HCT116 (cell line): ENCODE results near the gene HSDL2. TPM values are rescaled to one million over a fixed set of nuclear protein-coding genes. Genes with fewer than 3 reads are reported as not detected.

ENCODE experiments used
- ATAC-seq: fragments of 200-7000 bp; cut with Tn5 transposase; 2 replicates; pipeline ENCODE4 v1.9.1; 2020; ENCODE audit warnings: mild to moderate bottlenecking, moderate library complexity
- BruUV-seq: library from RNA; stranded (reverse); fragments of 400-500 nt; replicated peaks from 2 replicates; lab custom pipeline; 2021; lab: Mats Ljungman, UMichigan
- CTCF ChIA-PET: fragments of 300-600 bp; sonication (Branson Sonifier 250); formaldehyde crosslinking; loops from one replicate; lab custom pipeline; 2021; ENCODE audit warnings: antibody characterized with exemption; lab: Charles Lee
- POLR2A ChIA-PET: fragments of 300-600, 350-600 bp; sonication (Branson Sonifier 250); formaldehyde crosslinking; loops from one replicate; lab custom pipeline; 2021; ENCODE audit warnings: antibody characterized with exemption; lab: Charles Lee
- RAD21 ChIA-PET, 2 experiments: fragments of 300-600 bp; sonication (Branson Sonifier 250); formaldehyde crosslinking; loops; one replicate each; lab custom pipeline; 2023; ENCODE audit warnings: low total read pairs in 2 of 2; ENCODE audit not compliant: uncharacterized antibody in 2 of 2, unreplicated experiment in 2 of 2, low non-redundant PET in 1 of 2; lab: Charles Lee
- DNase-seq: peaks from one replicate; pipeline ENCODE4 v3.0.0-alpha.2; 2010; ENCODE audit warnings: low read depth, low spot score
- H2AFZ ChIP-seq: fragments of 200-600 bp; shearing (Covaris generic), sonication (generic); 2 replicates; pipeline ENCODE4 v1.6.1; 2017; ENCODE audit warnings: low read depth, mixed run types, mixed read lengths, antibody characterized with exemption, low read length; ENCODE audit not compliant: poor library complexity, severe bottlenecking
- H3K27ac ChIP-seq: 2 replicates; pipeline ENCODE4 v1.5.1; 2012; ENCODE audit warnings: low read depth, low read length
- H3K27me3 ChIP-seq: fragments of 200-600 bp; sonication (generic); 2 replicates; pipeline ENCODE4 v1.6.1; 2016; ENCODE audit warnings: mixed run types, low read length, mixed read lengths; ENCODE audit not compliant: insufficient read depth
- H3K36me3 ChIP-seq, 2 experiments: fragments of 200-500 bp in 1 of 2; fragments of 200-600 bp in 1 of 2; sonication (Bioruptor generic) in 1 of 2; sonication (generic) in 1 of 2; 2 replicates each; pipeline versions ENCODE4 v1.5.1 to v1.6.1; 2014 to 2016; ENCODE audit warnings: low read length in 2 of 2, inconsistent platforms in 1 of 2, mixed read lengths in 1 of 2, mixed run types in 1 of 2; ENCODE audit not compliant: insufficient read depth in 2 of 2, control insufficient read depth in 1 of 2
- H3K4me1 ChIP-seq, 2 experiments: fragments of 200-600 bp in 1 of 2; sonication (generic) in 1 of 2; 2 replicates each; pipeline versions ENCODE4 v1.5.1 to v1.6.1; 2012 to 2017; ENCODE audit warnings: low read length in 2 of 2, inconsistent platforms in 1 of 2, mild to moderate bottlenecking in 1 of 2, mixed read lengths in 1 of 2, mixed run types in 1 of 2, moderate library complexity in 1 of 2; ENCODE audit not compliant: insufficient read depth in 2 of 2, control insufficient read depth in 1 of 2
- H3K4me2 ChIP-seq: fragments of 200-600 bp; sonication (generic); 2 replicates; pipeline ENCODE4 v1.6.1; 2017; ENCODE audit warnings: mixed run types, low read length, mixed read lengths
- H3K4me3 ChIP-seq, 2 experiments: fragments of 200-600 bp in 1 of 2; sonication (generic) in 1 of 2; replicated peaks in 1 of 2; 2 replicates each; pipeline ENCODE4 v1.5.1; 2011 to 2016; ENCODE audit warnings: low read length in 2 of 2, control low read depth in 1 of 2, low read depth in 1 of 2, mild to moderate bottlenecking in 1 of 2, mixed read lengths in 1 of 2, mixed run types in 1 of 2
- H3K79me2 ChIP-seq: fragments of 200-600 bp; sonication (generic); 2 replicates; pipeline ENCODE4 v1.6.1; 2017; ENCODE audit warnings: mild to moderate bottlenecking, mixed run types, low read length, moderate library complexity, mixed read lengths; ENCODE audit not compliant: insufficient read depth
- H3K9ac ChIP-seq: fragments of 200-600 bp; sonication (generic); 2 replicates; pipeline ENCODE4 v1.6.1; 2016; ENCODE audit warnings: low read length, mixed read lengths
- H3K9me2 ChIP-seq: fragments of 200-600 bp; sonication (generic), shearing (Covaris generic); 2 replicates; pipeline ENCODE4 v1.6.1; 2017; ENCODE audit warnings: mixed run types, mild to moderate bottlenecking, moderate library complexity; ENCODE audit not compliant: insufficient read depth
- H3K9me3 ChIP-seq, 2 experiments: fragments of 200-500 bp in 1 of 2; fragments of 200-600 bp in 1 of 2; sonication (Bioruptor generic) in 1 of 2; sonication (generic) in 1 of 2; 2 replicates each; pipeline ENCODE4 v1.6.1; 2014 to 2017; ENCODE audit warnings: low read length in 2 of 2, mixed read lengths in 2 of 2, inconsistent platforms in 1 of 2, low read depth in 1 of 2, mild to moderate bottlenecking in 1 of 2, mixed run types in 1 of 2, moderate library complexity in 1 of 2; ENCODE audit not compliant: control insufficient read depth in 1 of 2, insufficient read depth in 1 of 2
- H4K20me1 ChIP-seq: fragments of 200-600 bp; sonication (generic), shearing (Covaris generic); 2 replicates; pipeline ENCODE4 v1.6.1; 2017; ENCODE audit warnings: mixed run types, mild to moderate bottlenecking, moderate library complexity; ENCODE audit not compliant: insufficient read depth
- CBX3 ChIP-seq: IDR thresholded peaks from 2 replicates; pipeline ENCODE4 v1.6.1; 2012; ENCODE audit warnings: low read depth
- EGR1 ChIP-seq: IDR thresholded peaks from 2 replicates; pipeline ENCODE4 v1.6.1; 2012; ENCODE audit warnings: low read depth
- ELF1 ChIP-seq: IDR thresholded peaks from 2 replicates; pipeline ENCODE4 v1.6.1; 2012; ENCODE audit warnings: low read depth, borderline replicate concordance
- EZH2 ChIP-seq: fragments of 200-600 bp; sonication (generic); IDR thresholded peaks from 2 replicates; pipeline ENCODE4 v1.6.1; 2017; ENCODE audit warnings: antibody characterized with exemption, mixed run types
- FOSL1 ChIP-seq: IDR thresholded peaks from 2 replicates; pipeline ENCODE4 v1.6.1; 2012; ENCODE audit warnings: low read depth
- POLR2AphosphoS5 ChIP-seq: IDR thresholded peaks from 2 replicates; pipeline ENCODE4 v1.6.1; 2011; ENCODE audit warnings: mild to moderate bottlenecking, low read depth, low read length, moderate library complexity
- RAD21 ChIP-seq: IDR thresholded peaks from 2 replicates; pipeline ENCODE4 v1.6.1; 2012; ENCODE audit warnings: low read depth, mild to moderate bottlenecking
- SIN3A ChIP-seq: IDR thresholded peaks from 2 replicates; pipeline ENCODE4 v1.6.1; 2012; ENCODE audit warnings: low read depth
- SP1 ChIP-seq: IDR thresholded peaks from 2 replicates; pipeline ENCODE4 v1.6.1; 2012; ENCODE audit warnings: low read depth
- TCF7L2 ChIP-seq: IDR thresholded peaks from 2 replicates; pipeline ENCODE4 v1.7.0; 2011; ENCODE audit warnings: borderline replicate concordance, inconsistent platforms; ENCODE audit not compliant: insufficient read depth, insufficient read length; ENCODE audit errors: extremely low read depth
- YY1 ChIP-seq: IDR thresholded peaks from 2 replicates; pipeline ENCODE4 v1.6.1; 2011; ENCODE audit warnings: low read length, low read depth, moderate library complexity, mild to moderate bottlenecking; ENCODE audit not compliant: insufficient replicate concordance; ENCODE audit errors: extremely low read depth
- ZFX ChIP-seq: fragments of 450-650 bp; IDR thresholded peaks from 2 replicates; pipeline ENCODE4 v1.6.1; 2017
- ZNF274 ChIP-seq: fragments of 200-500 bp; sonication (Bioruptor generic); IDR thresholded peaks from 2 replicates; pipeline ENCODE4 v1.6.1; 2014; ENCODE audit warnings: mild to moderate bottlenecking, low read depth, low read length, inconsistent platforms
- intact Hi-C: fragments of 100-400 bp; cut with micrococcal nuclease; formaldehyde crosslinking; loops from 2 replicates; pipeline ENCODE4 v1.10.0; 2022
- total RNA-seq: library from RNA; stranded (reverse); gene quantifications from one replicate; pipeline ENCODE4 v1.2.1, GENCODE V29; 2021; ENCODE audit not compliant: unreplicated experiment
- TF ChIP-seq, protein P1 (sequence below): IDR thresholded peaks from 2 replicates; pipeline ENCODE4 v1.6.1; 2012; ENCODE audit warnings: low read depth
- TF ChIP-seq, protein P2 (sequence below): IDR thresholded peaks from 2 replicates; pipeline ENCODE4 v1.6.1; 2012

HSDL2 gene
- total RNA-seq, 1 experiment from 2014 or later: 33.9 TPM

DNA sequence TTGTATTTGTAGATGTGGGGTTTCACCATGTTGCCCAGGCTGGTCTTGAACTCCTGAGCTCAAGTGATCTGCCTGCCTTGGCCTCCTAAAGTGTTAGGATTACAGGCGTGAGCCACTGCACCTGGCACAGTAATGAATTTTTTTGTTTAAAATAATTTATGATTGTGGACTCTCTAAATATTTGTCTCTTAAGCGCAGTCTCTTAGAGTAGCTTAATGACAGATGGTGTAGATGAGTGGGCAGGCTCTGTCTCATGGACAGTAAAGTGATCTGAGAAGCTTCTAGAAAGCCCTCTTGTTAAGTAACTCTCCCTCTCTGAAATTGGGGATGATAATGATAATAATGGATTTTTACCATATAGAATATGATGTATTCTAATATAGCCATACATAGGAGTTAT, 59.3 kb downstream of the HSDL2 start (continued):
- TF ChIP-seq, protein P1, sequence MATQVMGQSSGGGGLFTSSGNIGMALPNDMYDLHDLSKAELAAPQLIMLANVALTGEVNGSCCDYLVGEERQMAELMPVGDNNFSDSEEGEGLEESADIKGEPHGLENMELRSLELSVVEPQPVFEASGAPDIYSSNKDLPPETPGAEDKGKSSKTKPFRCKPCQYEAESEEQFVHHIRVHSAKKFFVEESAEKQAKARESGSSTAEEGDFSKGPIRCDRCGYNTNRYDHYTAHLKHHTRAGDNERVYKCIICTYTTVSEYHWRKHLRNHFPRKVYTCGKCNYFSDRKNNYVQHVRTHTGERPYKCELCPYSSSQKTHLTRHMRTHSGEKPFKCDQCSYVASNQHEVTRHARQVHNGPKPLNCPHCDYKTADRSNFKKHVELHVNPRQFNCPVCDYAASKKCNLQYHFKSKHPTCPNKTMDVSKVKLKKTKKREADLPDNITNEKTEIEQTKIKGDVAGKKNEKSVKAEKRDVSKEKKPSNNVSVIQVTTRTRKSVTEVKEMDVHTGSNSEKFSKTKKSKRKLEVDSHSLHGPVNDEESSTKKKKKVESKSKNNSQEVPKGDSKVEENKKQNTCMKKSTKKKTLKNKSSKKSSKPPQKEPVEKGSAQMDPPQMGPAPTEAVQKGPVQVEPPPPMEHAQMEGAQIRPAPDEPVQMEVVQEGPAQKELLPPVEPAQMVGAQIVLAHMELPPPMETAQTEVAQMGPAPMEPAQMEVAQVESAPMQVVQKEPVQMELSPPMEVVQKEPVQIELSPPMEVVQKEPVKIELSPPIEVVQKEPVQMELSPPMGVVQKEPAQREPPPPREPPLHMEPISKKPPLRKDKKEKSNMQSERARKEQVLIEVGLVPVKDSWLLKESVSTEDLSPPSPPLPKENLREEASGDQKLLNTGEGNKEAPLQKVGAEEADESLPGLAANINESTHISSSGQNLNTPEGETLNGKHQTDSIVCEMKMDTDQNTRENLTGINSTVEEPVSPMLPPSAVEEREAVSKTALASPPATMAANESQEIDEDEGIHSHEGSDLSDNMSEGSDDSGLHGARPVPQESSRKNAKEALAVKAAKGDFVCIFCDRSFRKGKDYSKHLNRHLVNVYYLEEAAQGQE: no peak
- no peak for TF ChIP-seq ZNF274
- TF ChIP-seq RAD21: no peak
- no peak for TF ChIP-seq SIN3A
- no peak for TF ChIP-seq CBX3

DNA sequence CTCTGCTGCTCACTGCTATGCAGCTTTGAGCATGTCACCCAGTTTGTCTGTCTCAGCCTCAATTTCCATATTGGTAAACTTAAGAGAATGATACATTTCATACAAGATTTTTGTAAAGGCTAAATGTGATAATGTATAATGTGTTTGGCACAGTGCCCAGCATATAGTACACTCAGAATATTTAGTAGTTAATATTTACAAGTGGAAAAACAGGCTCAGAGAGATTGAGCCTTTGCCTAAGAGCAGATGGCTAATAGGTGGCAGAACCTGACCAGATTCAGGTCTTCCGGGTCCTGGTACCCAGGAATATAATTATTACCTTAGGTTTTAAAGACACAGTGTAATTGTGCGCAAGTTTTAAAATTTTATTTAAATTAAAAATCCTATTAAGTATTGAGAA, 59.9 kb downstream of the HSDL2 start:
- H3K4me3 ChIP-seq: no peak overlapping the region
- BruUV-seq: no TSS peak
- ChIA-PET RAD21 (interaction anchor here in 1 of 2 experiments (0.5 kb wide), 1 partner anchor 346 kb away, joined by 4 read pairs; no protein-coding TSS in a partner anchor), POLR2A (no interaction called here)
- no peaks in the 10 kb centered on the region for H3K79me2 ChIP-seq
- no peaks in the 10 kb centered on the region for H3K9me3 ChIP-seq
- no peaks in the 10 kb centered on the region; a peak in 1 of 4 replicates for H3K36me3 ChIP-seq
- H3K4me1 ChIP-seq: no peaks in the 10 kb centered on the region
- no peak for TF ChIP-seq CBX3
- no peak for TF ChIP-seq EZH2
- no peak for TF ChIP-seq ELF1
- TF ChIP-seq, protein P1: no peak
- no peak for TF ChIP-seq EGR1
- no peak for TF ChIP-seq TCF7L2
- no peak for TF ChIP-seq RAD21
- TF ChIP-seq ZFX: no peak
- TF ChIP-seq YY1: no peak
- no peak for TF ChIP-seq ZNF274
- TF ChIP-seq, protein P2, sequence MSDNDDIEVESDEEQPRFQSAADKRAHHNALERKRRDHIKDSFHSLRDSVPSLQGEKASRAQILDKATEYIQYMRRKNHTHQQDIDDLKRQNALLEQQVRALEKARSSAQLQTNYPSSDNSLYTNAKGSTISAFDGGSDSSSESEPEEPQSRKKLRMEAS: no peak
- TF ChIP-seq SIN3A: no peak
- no peak for TF ChIP-seq SP1
- no peak for TF ChIP-seq POLR2AphosphoS5
- TF ChIP-seq FOSL1: no peak
- TF ChIP-seq, all 23 proteins: peak for 0
- H3K9me2 ChIP-seq: no peaks in the 10 kb centered on the region
- H3K27me3 ChIP-seq: no peaks in the 10 kb centered on the region
- no peaks in the 10 kb centered on the region for H4K20me1 ChIP-seq
- H3K27ac ChIP-seq: no peak overlapping the region
- ATAC-seq (no peak), DNase-seq (no peak)
- intact Hi-C loops: loop anchor here (5.0 kb wide), 2 partner anchors 267 to 352 kb away; no protein-coding TSS in a partner anchor
- H3K9ac ChIP-seq: no peak overlapping the region
- CTCF ChIA-PET: no interaction called here
- H2AFZ ChIP-seq: no peak overlapping the region
- no peak overlapping the region for H3K4me2 ChIP-seq
